Measurements from ENCODE around the gene DAO. TPM values are rescaled to one million over a fixed set of nuclear protein-coding genes. Genes with fewer than 3 reads are reported as not detected.
A peak's percentile ranks its signal among the peaks of the same experiment; 100 is the strongest.
"Not testable (repeated sequence)": the region's sequence is repeated elsewhere in the genome, so short reads cannot be mapped to it uniquely, and the experiment has no call there.

The DAO gene
- polyA plus RNA-seq (2014; cell fraction: cytosol; rRNA removed), result not detected in 2 replicates
- not detected in 2 replicates for polyA plus RNA-seq (2014; cell fraction: nucleus; rRNA removed)

DNA sequence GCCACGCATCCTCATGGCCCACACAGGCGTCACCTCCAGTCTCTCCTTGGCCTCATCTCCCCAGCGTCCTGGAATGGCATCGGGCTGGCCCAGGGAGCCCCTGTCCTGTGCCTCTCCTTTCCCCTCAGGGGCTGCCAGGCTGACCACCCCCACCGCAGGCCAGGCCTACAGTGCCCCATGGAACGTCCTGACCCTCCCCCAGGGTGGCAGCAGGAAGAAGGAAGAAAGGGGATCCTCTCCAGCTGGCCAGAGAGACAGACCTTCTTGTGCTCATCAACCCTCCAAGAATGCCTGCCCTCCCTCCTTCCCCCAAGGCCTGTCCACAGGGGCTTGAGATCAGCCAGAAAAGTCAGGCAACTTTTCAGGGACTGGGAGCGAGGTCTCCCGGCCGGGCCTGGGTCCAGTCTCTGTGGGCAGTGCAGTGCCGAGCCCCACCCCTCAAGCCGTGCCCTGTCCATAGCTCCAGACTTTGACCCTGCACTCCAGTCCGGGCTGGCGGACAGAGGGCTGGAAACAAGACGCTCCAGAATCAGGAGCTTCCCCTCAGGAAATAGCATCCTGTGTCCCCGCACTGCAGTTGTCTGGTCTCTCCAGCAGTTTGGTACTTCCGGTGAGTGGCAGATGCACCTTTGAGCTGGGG, at the start of gene DAO:
TSS of gene DAO (plus strand) at position 478 of the 640 bp plus-strand sequence. CDS start 4,915 bp downstream, outside the sequence.
- no peak for DNase-seq (ENCODE audit: low spot score)

DNA sequence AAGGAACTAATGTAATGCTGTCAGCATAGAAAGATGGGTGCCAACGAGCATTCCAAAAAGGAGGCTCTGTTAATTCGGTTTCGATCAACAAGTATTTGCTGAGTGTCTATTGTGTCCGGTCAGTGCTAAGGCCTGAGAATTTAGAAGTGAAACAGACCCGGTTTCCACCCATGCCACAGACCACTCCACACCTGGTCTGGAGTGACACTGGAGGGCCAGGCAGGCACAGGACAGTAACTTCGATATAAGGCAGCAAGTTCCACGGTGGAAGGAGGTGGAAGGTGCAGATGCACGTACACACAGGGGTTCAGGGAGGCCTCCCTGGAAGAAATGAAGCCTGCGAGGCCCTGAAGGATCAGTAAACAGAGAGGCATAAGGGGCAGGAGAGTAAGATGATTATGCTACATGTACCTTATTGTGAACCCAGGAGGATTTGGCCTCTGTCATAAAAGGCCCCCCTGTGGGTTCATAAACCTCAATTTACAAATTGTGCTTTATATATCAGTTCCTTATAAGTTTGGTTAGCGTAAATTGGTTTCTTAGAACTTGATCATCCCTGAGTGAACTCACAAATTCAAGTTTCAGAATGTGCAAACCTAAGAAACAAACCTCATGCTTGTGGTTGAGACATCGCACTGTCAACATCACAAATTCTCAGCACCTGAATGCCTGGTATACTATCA, 48.4 kb upstream of the DAO start:
- no peak for DNase-seq (ENCODE audit: low spot score)

GRCh38 chr12:108832208-108832607, 47.7 kb upstream of the DAO start:
- DNase-seq (ENCODE audit: low spot score), result no peak

GRCh38 chr12:108832730-108833354, 47.0 kb upstream of the DAO start:
- no peak for DNase-seq (ENCODE audit: low spot score)

- no peak for DNase-seq (ENCODE audit: low spot score)
Observed at GRCh38 chr12:108833355-108833733, 46.5 kb upstream of the DAO start.

DNA sequence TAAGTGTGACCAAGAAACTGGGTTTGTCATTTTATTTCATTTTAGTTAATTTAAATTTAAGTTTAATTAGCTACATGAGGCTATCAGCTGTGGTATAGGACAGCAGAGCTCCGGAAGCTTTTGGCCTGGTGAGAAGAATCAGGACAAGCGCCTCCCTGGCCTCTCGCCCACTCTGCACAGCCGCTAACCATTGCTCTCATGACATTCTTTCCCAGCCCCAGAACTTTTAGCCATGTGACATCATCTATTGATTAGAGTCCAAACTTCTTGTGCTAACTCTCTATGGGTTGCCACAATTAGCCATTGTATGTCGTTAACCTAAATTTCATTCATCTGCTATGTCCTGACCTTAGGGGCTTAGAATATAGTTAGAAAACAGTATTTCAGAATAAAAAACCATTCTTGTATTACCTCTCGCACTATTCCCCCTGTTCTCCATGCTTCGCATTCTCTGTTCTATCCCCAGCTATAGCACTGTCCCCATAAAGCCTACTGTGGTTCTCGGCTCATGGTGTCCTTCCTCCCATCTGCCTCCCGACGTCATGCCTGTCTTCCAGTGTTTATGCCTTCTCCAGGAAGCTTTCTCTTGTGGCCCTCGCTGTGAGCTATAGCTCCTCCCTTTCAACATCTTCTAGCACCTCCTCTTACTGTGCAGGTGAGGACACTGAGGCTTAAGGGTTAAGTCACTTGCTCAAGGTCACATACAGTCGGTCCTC, 46.0 kb upstream of the DAO start:
- no peak for DNase-seq (ENCODE audit: low spot score)

- peak; percentile 30 for DNase-seq (ENCODE audit: low spot score)
Observed at GRCh38 chr12:108835860-108836634, 43.8 kb upstream of the DAO start.

DNA sequence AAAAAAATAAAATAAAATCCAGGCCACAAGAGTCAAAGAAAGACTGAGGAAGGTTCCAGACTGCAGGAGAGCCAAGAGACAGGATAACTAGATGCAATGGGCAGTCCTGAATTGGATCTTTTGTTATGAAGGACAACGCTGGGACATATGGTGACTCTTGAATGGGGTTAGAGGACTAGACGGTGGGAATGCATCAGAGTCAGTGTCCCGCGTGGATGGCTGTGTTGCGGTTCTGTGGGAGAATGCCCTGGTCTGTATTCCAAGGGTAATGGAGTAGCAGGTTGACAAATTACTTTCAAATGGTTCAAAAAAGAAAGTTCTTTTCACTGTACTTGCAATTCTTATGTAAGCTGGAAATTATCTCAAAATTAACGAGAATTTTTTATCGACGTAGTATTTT, 42.7 kb upstream of the DAO start:
- DNase-seq (ENCODE audit: low spot score), result no peak

- DNase-seq (ENCODE audit: low spot score), result no peak
Observed at GRCh38 chr12:108837680-108838079, 42.2 kb upstream of the DAO start.

DNA sequence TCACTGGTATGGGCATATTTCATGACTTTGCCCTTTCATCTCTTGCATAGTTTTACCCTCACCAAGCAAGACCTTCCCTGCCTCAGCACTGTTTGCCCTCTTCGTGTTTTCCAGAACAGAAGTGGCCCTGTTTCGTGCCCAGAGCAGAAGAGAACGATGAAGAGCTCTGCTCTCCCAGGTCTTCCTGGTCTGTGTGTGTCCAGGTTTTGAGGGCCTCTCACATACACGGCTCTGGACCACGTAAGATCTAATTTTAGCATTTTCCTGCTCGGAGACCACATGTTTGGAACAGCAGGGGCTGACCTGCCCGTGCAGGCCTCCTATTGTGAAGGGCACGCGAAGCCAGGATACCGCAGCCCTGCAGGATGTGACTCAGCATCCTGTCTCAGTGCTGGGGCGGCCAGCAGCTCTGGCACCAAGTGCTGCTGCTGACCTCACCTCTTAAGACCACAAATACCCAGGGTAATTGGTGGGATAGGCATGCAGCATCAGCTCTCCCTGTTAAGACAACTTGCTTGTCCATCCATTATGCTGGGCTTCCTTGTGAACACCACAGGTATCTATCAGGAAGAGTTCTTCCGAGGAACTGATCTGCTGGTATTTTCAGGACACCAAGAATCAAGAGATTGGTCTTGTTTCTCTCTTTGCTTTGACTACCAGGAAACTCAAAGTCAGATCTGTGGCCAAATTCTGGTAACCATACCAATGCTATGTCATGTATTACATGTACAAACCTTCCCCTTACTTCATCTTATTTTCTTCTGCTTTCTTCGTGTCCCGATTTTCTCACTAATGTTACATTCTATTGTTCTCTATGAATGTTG, 41.5 kb upstream of the DAO start:
- no peak for DNase-seq (ENCODE audit: low spot score)

DNA sequence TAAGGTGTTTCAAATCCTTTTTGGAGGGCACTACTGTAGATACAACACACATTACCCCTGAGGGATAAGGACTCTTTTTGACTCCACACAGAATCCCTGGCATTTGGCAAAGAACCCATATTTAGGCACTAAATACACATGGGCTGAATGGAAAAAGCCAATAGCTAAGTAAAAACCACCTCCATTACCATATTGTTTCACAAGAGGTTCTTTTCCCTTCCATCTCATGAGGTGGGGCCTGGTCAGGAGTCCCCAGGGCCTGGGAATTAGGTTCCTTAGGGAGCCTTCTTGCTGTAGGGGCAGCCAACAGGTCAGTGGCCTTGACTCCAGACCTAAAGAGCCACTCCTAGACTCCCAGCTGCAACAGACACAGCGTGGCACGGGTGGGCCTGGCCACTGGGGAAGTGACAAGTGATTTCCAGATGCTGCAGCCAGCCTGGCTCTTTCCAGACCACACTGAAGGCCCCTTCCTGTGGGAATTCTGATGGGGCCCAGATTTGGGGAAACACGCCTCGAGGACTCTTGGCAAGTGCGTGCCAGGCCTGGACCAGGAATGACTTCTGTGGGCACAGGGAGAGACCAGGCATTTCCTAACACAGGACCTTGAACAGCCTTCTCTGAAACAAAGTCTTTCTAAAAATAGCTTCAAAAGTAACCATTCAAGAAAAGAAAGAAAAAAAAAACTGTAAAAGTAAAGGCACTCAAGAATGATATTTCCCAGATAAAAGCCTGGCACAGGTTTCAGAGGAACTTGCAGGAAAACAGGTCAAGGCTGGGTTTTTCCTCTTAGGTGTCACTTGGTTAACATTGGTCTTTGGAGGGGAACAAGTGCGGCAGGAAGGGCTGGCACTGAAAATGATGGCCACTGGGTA, 40.6 kb upstream of the DAO start:
- DNase-seq (ENCODE audit: low spot score), result no peak

- DNase-seq (ENCODE audit: low spot score), result no peak
Observed at GRCh38 chr12:108839890-108840230, 40.0 kb upstream of the DAO start.

GRCh38 chr12:108840605-108841332, 39.1 kb upstream of the DAO start:
- no peak for DNase-seq (ENCODE audit: low spot score)

- not testable (repeated sequence) for DNase-seq (ENCODE audit: low spot score)
Observed at GRCh38 chr12:108841825-108842224, 38.1 kb upstream of the DAO start.

GRCh38 chr12:108842361-108842760, 37.5 kb upstream of the DAO start:
- DNase-seq (ENCODE audit: low spot score), result no peak

DNA sequence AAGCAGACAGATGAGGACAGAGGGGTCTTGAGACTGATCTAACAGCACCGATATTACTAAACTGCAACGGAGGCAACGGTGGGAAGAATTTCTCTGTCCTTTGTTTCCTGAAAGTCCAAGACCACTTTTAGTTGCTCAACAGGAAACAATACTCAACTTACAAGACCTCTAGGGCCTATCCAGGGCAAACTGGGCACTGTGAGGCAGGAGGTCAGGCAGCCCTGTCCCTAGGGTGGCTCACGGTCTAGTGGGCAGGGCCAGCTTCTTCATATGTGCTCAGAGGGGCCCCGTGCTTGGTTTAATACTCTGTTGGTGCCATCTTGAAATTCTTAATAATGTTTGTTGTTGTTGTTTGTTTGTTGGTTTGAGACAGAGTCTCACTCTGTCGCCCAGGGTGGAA, 36.7 kb upstream of the DAO start:
- DNase-seq (ENCODE audit: low spot score), result no peak

DNA sequence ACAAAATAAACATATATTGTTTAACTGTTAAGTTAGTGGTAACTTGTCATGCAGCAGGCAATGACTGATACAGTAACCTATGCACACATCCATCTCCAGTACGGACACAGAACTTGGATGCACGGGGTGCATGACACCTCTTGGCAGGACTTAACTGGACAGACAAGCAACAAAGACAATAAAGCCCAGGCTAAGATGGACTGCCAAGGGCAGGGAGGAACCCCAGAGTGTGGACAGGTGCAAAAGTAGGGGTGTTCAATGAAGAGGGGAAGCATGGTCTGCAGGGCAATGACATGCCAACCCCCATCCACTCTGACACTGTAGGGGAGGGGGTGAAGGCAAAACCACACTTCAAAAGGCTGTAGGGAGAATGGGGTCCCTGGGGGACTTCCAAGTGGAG, 34.2 kb upstream of the DAO start:
- no peak for DNase-seq (ENCODE audit: low spot score)

DNA sequence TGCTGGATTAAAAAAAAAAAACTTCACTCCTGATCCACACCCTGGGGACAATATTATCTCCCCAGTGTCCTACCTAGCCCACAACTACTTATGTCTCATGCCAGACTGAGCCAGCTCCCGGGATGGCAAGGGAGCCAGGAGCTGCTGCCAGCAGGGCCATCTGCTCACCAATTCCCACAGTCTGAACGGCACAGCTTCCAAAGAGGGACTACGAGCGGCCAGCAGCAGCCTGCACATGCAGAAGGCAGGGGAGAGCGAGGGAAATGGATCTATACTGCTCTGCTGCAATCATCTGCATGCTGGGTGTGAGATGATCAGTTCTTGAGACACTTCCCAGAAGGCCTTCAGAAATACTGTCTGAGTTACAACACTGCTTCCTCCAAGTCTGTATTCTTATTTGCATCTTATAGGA, 33.6 kb upstream of the DAO start:
- DNase-seq (ENCODE audit: low spot score), result no peak

- no peak for DNase-seq (ENCODE audit: low spot score)
Observed at GRCh38 chr12:108847705-108848104, 32.2 kb upstream of the DAO start.
